Esophagus muscularis mucosa (tissue), 3 donors: Measurements from ENCODE around the gene BCAT1.

Experiments
- POLR2A ChIP-seq: fragments of 450-650 bp; IDR thresholded peaks from one replicate; pipeline ENCODE4 v1.6.1; 2017; ENCODE audit warnings: antibody characterized with exemption, moderate library complexity, mild to moderate bottlenecking, low read depth
- TF ChIP-seq, protein P1 (sequence below), 3 experiments: fragments of 200-600 bp in 2 of 3; fragments of 450-650 bp in 1 of 3; sonication (generic) in 2 of 3; IDR thresholded peaks; one replicate each; pipeline ENCODE4 v1.5.1; 2017 to 2019; ENCODE audit warnings: antibody characterized with exemption in 3 of 3, mild to moderate bottlenecking in 2 of 3, moderate library complexity in 1 of 3

DNA sequence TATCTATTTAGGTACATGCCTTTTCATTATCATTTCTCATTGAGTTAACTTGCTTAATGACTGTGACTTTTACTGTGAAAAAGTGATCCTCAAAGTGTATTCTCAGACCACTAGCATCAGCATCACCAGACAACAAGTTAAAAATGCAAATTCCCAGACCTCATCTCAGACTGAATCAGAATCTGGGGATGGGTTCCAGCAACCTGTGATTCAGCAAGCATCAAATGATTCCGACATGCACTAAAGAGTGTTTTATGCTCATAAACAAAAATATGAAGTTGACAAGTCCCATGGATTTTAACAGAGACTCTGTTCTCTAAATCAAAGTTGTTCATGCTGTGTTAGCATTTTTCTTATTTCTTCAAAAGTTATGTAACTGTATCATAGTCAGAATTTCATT lies 130.6 kb downstream of the BCAT1 start:
- no peak for TF ChIP-seq POLR2A
- TF ChIP-seq, protein P1, sequence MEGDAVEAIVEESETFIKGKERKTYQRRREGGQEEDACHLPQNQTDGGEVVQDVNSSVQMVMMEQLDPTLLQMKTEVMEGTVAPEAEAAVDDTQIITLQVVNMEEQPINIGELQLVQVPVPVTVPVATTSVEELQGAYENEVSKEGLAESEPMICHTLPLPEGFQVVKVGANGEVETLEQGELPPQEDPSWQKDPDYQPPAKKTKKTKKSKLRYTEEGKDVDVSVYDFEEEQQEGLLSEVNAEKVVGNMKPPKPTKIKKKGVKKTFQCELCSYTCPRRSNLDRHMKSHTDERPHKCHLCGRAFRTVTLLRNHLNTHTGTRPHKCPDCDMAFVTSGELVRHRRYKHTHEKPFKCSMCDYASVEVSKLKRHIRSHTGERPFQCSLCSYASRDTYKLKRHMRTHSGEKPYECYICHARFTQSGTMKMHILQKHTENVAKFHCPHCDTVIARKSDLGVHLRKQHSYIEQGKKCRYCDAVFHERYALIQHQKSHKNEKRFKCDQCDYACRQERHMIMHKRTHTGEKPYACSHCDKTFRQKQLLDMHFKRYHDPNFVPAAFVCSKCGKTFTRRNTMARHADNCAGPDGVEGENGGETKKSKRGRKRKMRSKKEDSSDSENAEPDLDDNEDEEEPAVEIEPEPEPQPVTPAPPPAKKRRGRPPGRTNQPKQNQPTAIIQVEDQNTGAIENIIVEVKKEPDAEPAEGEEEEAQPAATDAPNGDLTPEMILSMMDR (IDR thresholded peaks at IDR 0.05), result no peak
